GM12878 (cell line): ENCODE results near the gene NECTIN2. TPM values are rescaled to one million over a fixed set of nuclear protein-coding genes. Genes with fewer than 3 reads are reported as not detected.
A peak's percentile ranks its signal among the peaks of the same experiment; 100 is the strongest.

ENCODE experiments used
- BCL11A ChIP-seq: IDR thresholded peaks from 2 replicates; pipeline ENCODE4 v1.6.1; 2011; ENCODE audit warnings: low read depth, low read length
- BCL3 ChIP-seq: IDR thresholded peaks from 2 replicates; pipeline ENCODE4 v1.6.1; 2011; ENCODE audit warnings: borderline replicate concordance, low read depth, mild to moderate bottlenecking, moderate library complexity, low read length; ENCODE audit not compliant: insufficient read depth, poor library complexity, severe bottlenecking
- BRCA1 ChIP-seq: IDR thresholded peaks from 2 replicates; pipeline ENCODE4 v1.6.1; 2011; ENCODE audit warnings: low read depth, low read length, improper control_type of control experiment
- CHD4 ChIP-seq: fragments of 200-600 bp; sonication (generic); IDR thresholded peaks from 2 replicates; pipeline ENCODE4 v1.6.1; 2016; ENCODE audit warnings: mild to moderate bottlenecking
- CREB1 ChIP-seq: IDR thresholded peaks from 2 replicates; pipeline ENCODE4 v1.6.1; 2012; ENCODE audit warnings: low read depth, mild to moderate bottlenecking, inconsistent platforms
- FOS ChIP-seq: IDR thresholded peaks from 3 replicates; pipeline ENCODE4 v1.6.1; 2011; ENCODE audit warnings: borderline replicate concordance; ENCODE audit not compliant: insufficient read length; ENCODE audit errors: extremely low read depth
- HDAC2 ChIP-seq: fragments of 200-600 bp; sonication (generic); IDR thresholded peaks from 2 replicates; pipeline ENCODE4 v1.6.1; 2017
- HDAC6 ChIP-seq: fragments of 200-600 bp; sonication (generic); IDR thresholded peaks from one replicate; pipeline ENCODE4 v1.8.0; 2017; ENCODE audit warnings: antibody characterized with exemption; ENCODE audit not compliant: unreplicated experiment
- KAT2A ChIP-seq: conservative IDR thresholded peaks from 2 replicates; pipeline ENCODE4 v1.6.1; 2011; ENCODE audit warnings: low read depth, low read length; ENCODE audit not compliant: control insufficient read depth
- MEF2B ChIP-seq: fragments of 450-650 bp; IDR thresholded peaks from 2 replicates; pipeline ENCODE4 v1.6.1; 2018; ENCODE audit warnings: mild to moderate bottlenecking, moderate library complexity; ENCODE audit not compliant: partially characterized antibody, poor library complexity, severe bottlenecking
- PAX5 ChIP-seq: IDR thresholded peaks from 2 replicates; pipeline ENCODE4 v1.6.1; 2011; ENCODE audit warnings: low read depth, low read length, borderline replicate concordance
- POLR2AphosphoS2 ChIP-seq: IDR thresholded peaks from 2 replicates; pipeline ENCODE4 v1.6.1; 2011; ENCODE audit warnings: low read depth, mild to moderate bottlenecking, low read length, improper control_type of control experiment, moderate library complexity
- POLR2AphosphoS5 ChIP-seq: IDR thresholded peaks from 2 replicates; pipeline ENCODE4 v1.6.1; 2011; ENCODE audit warnings: mild to moderate bottlenecking, low read length, inconsistent platforms
- RAD21 ChIP-seq: IDR thresholded peaks from 2 replicates; pipeline ENCODE4 v1.6.1; 2011; ENCODE audit warnings: mild to moderate bottlenecking, low read depth, low read length, moderate library complexity; ENCODE audit not compliant: insufficient read depth
- RBBP5 ChIP-seq: fragments of 200-600 bp; sonication (generic); conservative IDR thresholded peaks from 2 replicates; pipeline ENCODE4 v1.6.1; 2016
- RELB ChIP-seq: fragments of 450-650 bp; IDR thresholded peaks from 2 replicates; pipeline ENCODE4 v1.6.1; 2017; ENCODE audit warnings: low read depth, mild to moderate bottlenecking, moderate library complexity
- RUNX3 ChIP-seq: IDR thresholded peaks from 2 replicates; pipeline ENCODE4 v1.6.1; 2012; ENCODE audit warnings: low read length, inconsistent platforms
- SREBF1 ChIP-seq: IDR thresholded peaks from 2 replicates; pipeline ENCODE4 v1.6.1; 2012; ENCODE audit warnings: mild to moderate bottlenecking, low read length
- YY1 ChIP-seq: IDR thresholded peaks from 2 replicates; pipeline ENCODE4 v1.6.1; 2011; ENCODE audit warnings: low read depth, mild to moderate bottlenecking, low read length
- ZBTB33 ChIP-seq: fragments of 450-650 bp; IDR thresholded peaks from 2 replicates; pipeline ENCODE4 v1.6.1; 2017; ENCODE audit warnings: mild to moderate bottlenecking
- ZZZ3 ChIP-seq: IDR thresholded peaks from 2 replicates; pipeline ENCODE4 v1.6.1; 2011; ENCODE audit warnings: low read depth; ENCODE audit not compliant: control insufficient read depth, insufficient read length
- polyA plus RNA-seq, 11 experiments: library from polyadenylated mRNA; depleted of rRNA in 4 of 11; unstranded in 6 of 11; stranded (reverse) in 5 of 11; fragments of >200 nt; fragmentation: Nextera tagmentation in 4 of 11; fragmentation: Illumina TruSeq in 1 of 11; extraction: Ambion mirVana in 4 of 11; extraction: Trizol in 1 of 11; gene quantifications; 1 replicate in 1 of 11; 2 replicates in 10 of 11; pipeline versions ENCODE4 v1.2.1 to v1.2.3, GENCODE V29; 2011 to 2016; ENCODE audit warnings: inconsistent platforms in 2 of 11, missing spikeins in 2 of 11, low read depth in 1 of 11
- total RNA-seq, 4 experiments: library from RNA; depleted of rRNA in 3 of 4; stranded (reverse); fragments of >200 nt in 3 of 4; fragmentation: Illumina TruSeq in 1 of 4; extraction: Trizol in 1 of 4; gene quantifications; 2 replicates each; pipeline versions ENCODE4 v1.2.1 to v1.2.3, GENCODE V29; 2013 to 2021

The NECTIN2 gene
- total and polyA plus RNA-seq, 10 of the 15 experiments (the other 5 are each of a cell fraction or from before 2014, with no cell fraction given) = 0.05 to 0.36 (median 0.26) TPM; not detected in 5

- TF ChIP-seq ZZZ3 (no peak), ZBTB33 (no peak), RUNX3 (no peak; the same call in 1 of the 2 replicates), RAD21 (no peak), FOS (peak; percentile 58), BCL11A (no peak), SREBF1 (no peak; the same call in 1 of the 2 replicates), KAT2A (no peak), POLR2AphosphoS5 (peak; percentile 43; the same call in 1 of the 2 replicates), POLR2AphosphoS2 (no peak), PAX5 (no peak), YY1 (peak; percentile 26; the same call in 1 of the 2 replicates), HDAC6 (no peak), CHD4 (no peak), BCL3 (no peak), HDAC2 (no peak), MEF2B (no peak), RELB (no peak), CREB1 (peak; percentile 81; the same call in 1 of the 2 replicates), BRCA1 (no peak), RBBP5 (no peak)
Observed at GRCh38 chr19:44891016-44891882, 45.2 kb downstream of the NECTIN2 start, which contains the start of gene TOMM40 (continued).
